ENCODE data around the gene SNX18.

The SNX18 gene

GRCh38 chr5:54518818-54519508, 1.4 kb downstream of the SNX18 start:
- DNase-seq (ENCODE audit: low read depth), result no peak
- no peak for TF ChIP-seq CTCF (IDR thresholded peaks at IDR 0.05; ENCODE audit: control insufficient read depth, insufficient read depth, low read depth, low read length, missing control alignments)
- H3K4me3 ChIP-seq (ENCODE audit: control insufficient read depth, low read depth, low read length), result peak overlapping the region; percentile 64

DNA sequence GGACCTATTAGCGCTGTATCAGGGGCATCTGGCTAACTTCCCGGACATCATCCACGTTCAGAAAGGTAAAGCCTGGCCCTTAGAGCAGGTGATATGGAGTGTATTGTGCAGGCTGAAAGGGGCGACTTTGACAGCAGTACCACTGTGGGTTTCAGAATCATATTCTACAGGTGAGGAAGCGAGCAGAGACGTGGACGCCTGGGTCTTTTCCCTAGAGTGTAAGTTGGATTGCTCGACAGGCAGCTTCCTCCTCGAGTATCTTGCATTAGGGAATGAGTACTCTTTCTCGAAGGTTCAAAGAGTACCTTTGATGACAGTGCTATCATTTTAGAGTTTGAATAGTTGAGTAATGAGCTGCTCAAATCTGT, 1.9 kb downstream of the SNX18 start:
- no peak for TF ChIP-seq CTCF (IDR thresholded peaks at IDR 0.05; ENCODE audit: control insufficient read depth, insufficient read depth, low read depth, low read length, missing control alignments)
- no peak for DNase-seq (ENCODE audit: low read depth)
- H3K4me3 ChIP-seq (ENCODE audit: control insufficient read depth, low read depth, low read length), result peak overlapping the region; percentile 64

DNA sequence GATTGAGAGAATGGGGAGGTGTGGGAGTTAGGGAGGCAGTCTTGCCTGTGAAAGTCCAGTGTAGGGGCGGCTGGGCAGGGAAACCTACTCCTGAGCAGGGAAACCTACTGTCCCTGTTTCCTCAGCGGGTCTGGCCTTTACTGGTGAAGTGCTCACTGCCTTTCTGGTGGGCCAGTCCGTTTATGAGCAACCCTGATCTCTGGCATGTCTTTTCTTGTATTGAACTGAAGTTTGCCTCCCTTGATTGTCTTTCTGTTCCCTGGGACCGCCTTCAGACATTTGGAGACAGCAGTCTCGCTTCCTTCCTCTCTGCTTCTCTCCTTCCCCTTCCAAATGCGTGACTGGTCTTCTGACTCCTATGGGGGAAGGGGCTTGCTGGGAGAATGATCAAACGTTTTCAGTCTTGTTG, 2.9 kb downstream of the SNX18 start:
- no peak for DNase-seq (ENCODE audit: low read depth)
- H3K4me3 ChIP-seq (ENCODE audit: control insufficient read depth, low read depth, low read length), result peak overlapping the region; percentile 64
- TF ChIP-seq CTCF (IDR thresholded peaks at IDR 0.05; ENCODE audit: control insufficient read depth, insufficient read depth, low read depth, low read length, missing control alignments), result no peak

DNA sequence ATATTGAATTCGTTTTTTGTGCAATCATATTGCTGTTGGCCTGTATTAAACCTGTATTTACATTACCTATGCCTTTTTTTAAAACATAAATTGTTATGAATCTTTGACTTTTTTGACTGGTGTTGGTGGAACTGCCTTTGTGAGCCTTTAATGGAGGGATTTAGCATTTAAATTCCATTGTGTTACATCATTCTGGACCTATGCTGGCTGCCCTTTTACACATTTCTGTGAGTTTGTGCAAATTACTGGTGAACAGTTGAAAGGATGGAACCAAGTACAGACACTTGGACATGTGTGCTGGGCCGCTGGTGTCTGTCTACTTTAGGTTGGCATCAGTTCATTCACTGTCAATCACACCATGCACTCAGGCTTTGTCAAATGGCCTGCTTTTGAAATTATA, 3.4 kb downstream of the SNX18 start:
- no peak for DNase-seq (ENCODE audit: low read depth)
- TF ChIP-seq CTCF (IDR thresholded peaks at IDR 0.05; ENCODE audit: control insufficient read depth, insufficient read depth, low read depth, low read length, missing control alignments), result no peak
- H3K4me3 ChIP-seq (ENCODE audit: control insufficient read depth, low read depth, low read length), result peak overlapping the region; percentile 64

GRCh38 chr5:54521856-54522479, 4.4 kb downstream of the SNX18 start:
- TF ChIP-seq CTCF (IDR thresholded peaks at IDR 0.05; ENCODE audit: control insufficient read depth, insufficient read depth, low read depth, low read length, missing control alignments), result no peak
- no peak for DNase-seq (ENCODE audit: low read depth)
- H3K4me3 ChIP-seq (ENCODE audit: control insufficient read depth, low read depth, low read length), result no peak overlapping the region; the same call in 1 of the 2 replicates

DNA sequence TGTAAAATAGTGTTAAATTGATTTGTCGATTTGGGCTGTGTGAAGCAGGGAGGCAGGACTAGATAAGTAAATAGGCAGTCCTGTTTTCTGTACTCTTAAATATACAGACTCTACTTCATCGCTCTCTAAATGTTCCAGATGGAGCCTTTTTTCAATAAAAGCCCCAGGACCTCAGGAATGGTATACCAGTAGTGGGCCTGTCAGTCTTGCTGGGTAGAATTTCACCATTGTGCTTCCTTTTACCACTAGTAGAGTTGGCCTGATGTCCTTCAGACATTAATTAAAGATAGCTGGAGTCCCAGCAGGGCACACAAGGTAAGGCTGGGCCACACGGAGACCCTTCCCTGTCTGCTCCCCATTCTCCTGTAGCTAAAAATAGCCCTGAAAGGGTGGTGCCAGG, 6.0 kb downstream of the SNX18 start:
- DNase-seq (ENCODE audit: low read depth), result no peak

More for the DNA sequence above, 6.0 kb downstream of the SNX18 start:
- no peak overlapping the region for H3K4me3 ChIP-seq (ENCODE audit: control insufficient read depth, low read depth, low read length)
- no peak for TF ChIP-seq CTCF (IDR thresholded peaks at IDR 0.05; ENCODE audit: control insufficient read depth, insufficient read depth, low read depth, low read length, missing control alignments)
